Peyer's patch (tissue), 4 donors: Measurements from ENCODE around the gene GRIFIN. TPM values are rescaled to one million over a fixed set of nuclear protein-coding genes. Genes with fewer than 3 reads are reported as not detected.

ENCODE experiments used
- DNase-seq, 3 donors: peaks; one replicate each; pipeline ENCODE4 v3.0.0-alpha.2; 2017 to 2019
- H3K27ac ChIP-seq, 4 donors: fragments of 200-600 bp; sonication (generic); one replicate each; pipeline ENCODE4 v1.5.1; 2016 to 2019
- H3K27me3 ChIP-seq, 2 donors: fragments of 200-600 bp; sonication (generic); one replicate each; pipeline ENCODE4 v1.5.1; 2019
- H3K36me3 ChIP-seq, 3 donors: fragments of 200-600 bp; sonication (generic); one replicate each; pipeline ENCODE4 v1.5.1; 2016 to 2019
- H3K4me1 ChIP-seq, 4 donors: fragments of 200-600 bp; sonication (generic); one replicate each; pipeline ENCODE4 v1.5.1; 2016 to 2019
- H3K4me3 ChIP-seq, 4 donors: fragments of 200-600 bp; sonication (generic); 1 replicate in 3 of 4; 2 replicates in 1 of 4; pipeline ENCODE4 v1.5.1; 2016 to 2019; ENCODE audit warnings: mild to moderate bottlenecking in 1 of 4
- H3K9me3 ChIP-seq, 4 donors: fragments of 200-600 bp; sonication (generic); one replicate each; pipeline ENCODE4 v1.5.1; 2016 to 2019; ENCODE audit warnings: mild to moderate bottlenecking in 1 of 4
- CTCF ChIP-seq, 6 experiments: fragments of 450-650 bp in 4 of 6; fragments of 200-600 bp in 2 of 6; sonication (generic) in 1 of 6; IDR thresholded peaks; one replicate each; pipeline ENCODE4 v1.5.1; 2017 to 2019; ENCODE audit warnings: antibody characterized with exemption in 6 of 6, mild to moderate bottlenecking in 3 of 6, moderate library complexity in 1 of 6
- POLR2A ChIP-seq, 2 donors: fragments of 450-650 bp; IDR thresholded peaks; one replicate each; pipeline ENCODE4 v1.5.1; 2017; ENCODE audit warnings: antibody characterized with exemption in 2 of 2, mild to moderate bottlenecking in 2 of 2, moderate library complexity in 2 of 2
- total RNA-seq, 4 donors: library from RNA; depleted of rRNA; stranded (reverse); fragments of >200 nt; gene quantifications; one replicate each; pipeline ENCODE4 v1.1.0, GENCODE V29; 2016

Gene GRIFIN
- total RNA-seq, 4 donors from 2014 or later: not detected

GRCh38 chr7:2425749-2426148 lies 50.4 kb downstream of the GRIFIN start:
- Histone ChIP-seq H3K9me3 (no peaks in the 10 kb centered on the region), H3K4me3 (no peak overlapping the region), H3K27me3 (no peaks in the 10 kb centered on the region), H3K4me1 (no peaks in the 10 kb centered on the region), H3K27ac (no peak overlapping the region), H3K36me3 (no peaks in the 10 kb centered on the region)
- no peak for DNase-seq
- TF ChIP-seq CTCF (IDR thresholded peaks at IDR 0.05) (no peak), POLR2A (IDR thresholded peaks at IDR 0.05) (no peak)

Other genes with a start within 250 kb of the GRIFIN start
- 100 to 1,000 TPM in 1 of 4 donors, 10 to 100 TPM in 3; 43.9 to 417 (median 59.1) TPM for gene MAD1L1, start 243.5 kb downstream of the GRIFIN start, total RNA-seq
- 10 to 100 TPM in 3 of 4 donors, 1 to 10 TPM in 1; 8.1 to 19.0 (median 13.0) TPM for gene MRM2, start 234.2 kb downstream of the GRIFIN start, total RNA-seq
- 10 to 100 TPM in 2 of 4 donors, 1 to 10 TPM in 2; 3.2 to 75.1 (median 11.6) TPM for gene NUDT1, start 234.2 kb downstream of the GRIFIN start, total RNA-seq
- 10 to 100 TPM; 10.5 to 38.8 (median 19.2) TPM for gene SNX8, start 162.0 kb downstream of the GRIFIN start, total RNA-seq
- gene EIF3B, start 121.6 kb downstream of the GRIFIN start, total RNA-seq: 100 to 1,000 TPM in 2 of 4 donors, 10 to 100 TPM in 2; 75.3 to 156 (median 97.4) TPM
- gene CHST12, start 72.8 kb downstream of the GRIFIN start, total RNA-seq: 10 to 100 TPM in 3 of 4 donors, 1 to 10 TPM in 1; 6.0 to 17.3 (median 13.1) TPM
- gene LFNG, start 43.4 kb upstream of the GRIFIN start, total RNA-seq: 100 to 1,000 TPM in 1 of 4 donors, 10 to 100 TPM in 3; 22.3 to 104 (median 41.7) TPM
- 10 to 100 TPM; 43.3 to 73.3 (median 54.1) TPM for gene BRAT1, start 79.1 kb upstream of the GRIFIN start, total RNA-seq
- gene IQCE, start 82.6 kb upstream of the GRIFIN start, total RNA-seq: 100 to 1,000 TPM in 1 of 4 donors, 10 to 100 TPM in 3; 30.0 to 159 (median 72.2) TPM
- gene TTYH3, start 155.6 kb upstream of the GRIFIN start, total RNA-seq: 10 to 100 TPM; 61.8 to 99.9 (median 83.4) TPM
- gene AMZ1, start 211.8 kb upstream of the GRIFIN start, total RNA-seq: under 1 TPM in 1 of 4 donors, not detected in 3; 0.67 TPM